ENCODE data around the gene EFNA5. TPM values are rescaled to one million over a fixed set of nuclear protein-coding genes. Genes with fewer than 3 reads are reported as not detected.

Gene EFNA5
- total RNA-seq, 4 donors from 2014 or later, result 1.2 to 22.7 (median 9.4) TPM

DNA sequence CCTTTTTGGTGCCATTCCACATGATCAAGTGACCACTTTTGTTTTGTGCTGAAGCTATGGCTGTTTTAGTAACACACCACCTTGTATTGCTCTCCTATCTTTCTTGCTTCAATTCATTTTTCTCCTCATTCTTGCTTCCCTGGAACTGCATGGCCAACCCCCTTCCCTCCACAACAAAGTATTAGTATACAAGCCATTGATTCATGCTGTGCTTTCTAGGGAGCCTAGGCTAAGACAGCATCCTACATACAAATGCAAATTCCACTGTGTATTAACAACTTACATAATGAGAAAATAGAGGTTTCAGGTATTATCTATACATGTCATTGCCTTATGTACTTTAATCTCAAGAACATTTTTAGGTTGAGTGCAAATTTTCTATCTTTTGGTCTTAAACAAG is 141.1 kb downstream of the EFNA5 start:
- Histone ChIP-seq H3K4me1 (no peaks in the 10 kb centered on the region), H3K36me3 (no peaks in the 10 kb centered on the region), H3K9me3 (no peaks in the 10 kb centered on the region), H3K27ac (no peak overlapping the region), H3K4me3 (no peak overlapping the region), H3K27me3 (no peaks in the 10 kb centered on the region)
- TF ChIP-seq POLR2A (IDR thresholded peaks at IDR 0.05), result no peak
- TF ChIP-seq, protein P1, sequence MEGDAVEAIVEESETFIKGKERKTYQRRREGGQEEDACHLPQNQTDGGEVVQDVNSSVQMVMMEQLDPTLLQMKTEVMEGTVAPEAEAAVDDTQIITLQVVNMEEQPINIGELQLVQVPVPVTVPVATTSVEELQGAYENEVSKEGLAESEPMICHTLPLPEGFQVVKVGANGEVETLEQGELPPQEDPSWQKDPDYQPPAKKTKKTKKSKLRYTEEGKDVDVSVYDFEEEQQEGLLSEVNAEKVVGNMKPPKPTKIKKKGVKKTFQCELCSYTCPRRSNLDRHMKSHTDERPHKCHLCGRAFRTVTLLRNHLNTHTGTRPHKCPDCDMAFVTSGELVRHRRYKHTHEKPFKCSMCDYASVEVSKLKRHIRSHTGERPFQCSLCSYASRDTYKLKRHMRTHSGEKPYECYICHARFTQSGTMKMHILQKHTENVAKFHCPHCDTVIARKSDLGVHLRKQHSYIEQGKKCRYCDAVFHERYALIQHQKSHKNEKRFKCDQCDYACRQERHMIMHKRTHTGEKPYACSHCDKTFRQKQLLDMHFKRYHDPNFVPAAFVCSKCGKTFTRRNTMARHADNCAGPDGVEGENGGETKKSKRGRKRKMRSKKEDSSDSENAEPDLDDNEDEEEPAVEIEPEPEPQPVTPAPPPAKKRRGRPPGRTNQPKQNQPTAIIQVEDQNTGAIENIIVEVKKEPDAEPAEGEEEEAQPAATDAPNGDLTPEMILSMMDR (IDR thresholded peaks at IDR 0.05), result no peak
- intact Hi-C loops (cut with DNase I; ENCODE audit: low total_unique reads), result no loop called here
- no peak for DNase-seq

DNA sequence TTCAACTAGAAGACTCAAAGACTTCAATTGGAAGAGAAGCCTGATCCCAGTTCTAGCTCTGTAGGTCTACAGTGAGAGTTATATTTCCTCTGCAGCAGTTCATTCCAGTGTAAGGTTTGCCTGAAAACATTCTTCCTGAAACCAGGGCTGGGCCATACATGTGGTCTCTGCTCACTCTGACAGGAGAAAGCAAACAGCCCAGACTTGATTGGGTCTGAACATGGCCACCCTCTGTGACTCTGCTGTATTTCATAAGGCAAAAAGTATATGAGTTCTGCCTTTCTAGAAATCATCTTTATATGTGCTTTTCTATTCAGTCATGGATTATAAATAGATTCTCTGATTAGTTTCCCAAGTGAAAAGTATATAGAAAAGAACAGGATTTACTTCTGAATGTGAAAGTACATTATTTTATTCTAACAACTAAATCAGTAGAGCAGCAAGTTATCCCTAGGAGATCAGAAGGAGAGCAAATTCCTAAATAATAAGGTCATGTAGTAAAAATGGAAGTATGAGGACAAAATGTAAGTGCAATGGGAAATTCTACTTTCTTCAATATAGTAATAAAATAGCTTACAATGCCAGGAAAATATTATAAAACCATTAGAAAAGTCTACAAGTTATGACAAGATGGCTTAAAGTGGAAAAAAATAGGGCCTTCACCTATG is 144.3 kb downstream of the EFNA5 start:
- H3K4me3 ChIP-seq, result no peak overlapping the region
- TF ChIP-seq, protein P1 (IDR thresholded peaks at IDR 0.05), result no peak
- no peak for TF ChIP-seq POLR2A (IDR thresholded peaks at IDR 0.05)
- H3K27ac ChIP-seq, result no peak overlapping the region
- no peaks in the 10 kb centered on the region for H3K27me3 ChIP-seq
- DNase-seq, result no peak
- intact Hi-C loops (cut with DNase I; ENCODE audit: low total_unique reads), result no loop called here
- no peaks in the 10 kb centered on the region for H3K9me3 ChIP-seq
- H3K4me1 ChIP-seq, result no peaks in the 10 kb centered on the region
- H3K36me3 ChIP-seq, result no peaks in the 10 kb centered on the region

DNA sequence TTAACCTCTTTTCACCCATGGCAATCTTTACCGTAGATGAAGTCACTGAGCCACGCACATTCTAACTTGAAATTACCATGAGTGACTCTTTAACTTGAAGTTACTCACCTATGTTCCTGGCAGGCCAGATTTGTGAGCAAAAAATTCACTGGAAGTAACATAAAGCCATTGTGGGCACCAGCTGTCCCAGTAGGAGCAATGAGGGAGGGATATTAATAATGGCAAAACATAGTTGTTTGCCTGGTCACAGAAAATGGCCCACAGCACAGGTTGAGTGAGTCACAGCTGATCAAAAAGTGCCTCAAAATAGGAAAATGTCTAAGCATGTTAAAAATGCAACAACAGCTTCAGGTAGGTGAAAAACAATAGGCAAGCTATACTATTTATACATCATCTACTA is 146.6 kb downstream of the EFNA5 start:
- TF ChIP-seq POLR2A (IDR thresholded peaks at IDR 0.05), result no peak
- TF ChIP-seq, protein P1 (IDR thresholded peaks at IDR 0.05), result no peak
- Histone ChIP-seq H3K36me3 (no peaks in the 10 kb centered on the region), H3K9me3 (no peaks in the 10 kb centered on the region), H3K4me3 (no peak overlapping the region), H3K4me1 (no peaks in the 10 kb centered on the region), H3K27ac (no peak overlapping the region), H3K27me3 (no peaks in the 10 kb centered on the region)
- DNase-seq, result no peak
- intact Hi-C loops (cut with DNase I; ENCODE audit: low total_unique reads), result no loop called here

DNA sequence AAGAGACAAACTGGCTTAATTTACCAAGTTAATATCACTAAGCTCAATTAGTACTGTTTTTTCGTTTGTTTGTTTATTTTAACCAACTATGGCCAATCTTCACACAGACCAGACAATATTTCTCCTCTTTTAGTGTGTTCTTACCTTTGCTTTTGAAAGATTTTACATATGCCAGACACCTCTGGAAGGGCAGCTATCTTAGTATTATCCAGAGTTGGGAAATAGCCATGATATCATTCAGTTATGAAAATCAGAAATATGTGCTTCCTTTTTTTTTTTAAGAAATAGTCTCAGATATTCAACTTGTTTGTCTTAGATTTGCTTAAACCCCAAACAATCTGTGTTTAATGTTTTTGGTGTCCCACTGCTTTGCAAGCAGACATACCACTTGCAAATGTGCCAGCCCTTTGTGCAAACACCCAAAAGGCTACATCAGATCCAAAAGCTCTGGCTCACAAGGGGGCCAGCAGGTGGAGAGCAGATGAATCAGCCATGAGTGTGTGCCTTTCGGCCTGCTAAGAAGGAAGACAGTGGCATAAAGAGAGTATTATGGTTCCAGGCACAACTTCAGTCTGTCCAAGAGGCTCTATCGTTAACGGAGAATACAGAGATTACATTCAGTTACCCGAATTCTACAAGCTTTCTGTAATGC is 147.6 kb downstream of the EFNA5 start:
- Histone ChIP-seq H3K4me1 (no peaks in the 10 kb centered on the region), H3K4me3 (no peak overlapping the region), H3K27ac (no peak overlapping the region), H3K27me3 (no peaks in the 10 kb centered on the region), H3K36me3 (no peaks in the 10 kb centered on the region), H3K9me3 (no peaks in the 10 kb centered on the region)
- DNase-seq, result no peak
- intact Hi-C loops (cut with DNase I; ENCODE audit: low total_unique reads), result no loop called here
- no peak for TF ChIP-seq POLR2A (IDR thresholded peaks at IDR 0.05)
- TF ChIP-seq, protein P1 (IDR thresholded peaks at IDR 0.05), result no peak

DNA sequence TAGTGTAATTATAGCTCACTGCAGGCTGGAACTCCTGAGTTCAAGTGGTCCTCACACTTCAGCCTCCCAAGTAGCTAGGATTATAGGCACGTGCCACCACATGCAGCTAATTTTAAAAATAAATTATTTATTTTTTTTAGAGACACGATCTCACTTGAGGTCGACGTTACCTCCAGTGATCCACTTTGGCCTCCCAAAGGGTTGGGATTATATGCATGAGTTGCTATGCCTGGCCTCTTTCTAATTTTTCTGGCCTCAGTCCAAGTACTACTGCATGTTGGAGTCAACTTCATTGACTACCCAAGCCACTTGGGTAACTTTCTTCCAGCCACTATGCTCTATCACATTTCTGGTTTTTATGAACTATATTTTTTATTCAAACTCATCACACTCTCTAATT is 148.3 kb downstream of the EFNA5 start:
- no peaks in the 10 kb centered on the region for H3K27me3 ChIP-seq
- H3K4me3 ChIP-seq, result no peak overlapping the region
- H3K4me1 ChIP-seq, result no peaks in the 10 kb centered on the region
- H3K36me3 ChIP-seq, result no peaks in the 10 kb centered on the region
- TF ChIP-seq POLR2A (IDR thresholded peaks at IDR 0.05), result no peak
- TF ChIP-seq, protein P1 (IDR thresholded peaks at IDR 0.05), result no peak
- intact Hi-C loops (cut with DNase I; ENCODE audit: low total_unique reads), result no loop called here
- DNase-seq, result no peak
- H3K27ac ChIP-seq, result no peak overlapping the region
- H3K9me3 ChIP-seq, result no peaks in the 10 kb centered on the region

All from uterus (tissue), 4 donors.